HCT116 (cell line): ENCODE data around the gene COL4A1.

Source experiments
- EZH2 ChIP-seq: fragments of 200-600 bp; sonication (generic); IDR thresholded peaks from 2 replicates; pipeline ENCODE4 v1.6.1; 2017; ENCODE audit warnings: antibody characterized with exemption, mixed run types
- POLR2A ChIP-seq: IDR thresholded peaks from 2 replicates; pipeline ENCODE4 v1.7.0; 2011; ENCODE audit warnings: borderline replicate concordance; ENCODE audit not compliant: insufficient read depth, insufficient read length; ENCODE audit errors: extremely low read depth
- RAD21 ChIP-seq: IDR thresholded peaks from 2 replicates; pipeline ENCODE4 v1.6.1; 2012; ENCODE audit warnings: low read depth, mild to moderate bottlenecking
- SRF ChIP-seq: IDR thresholded peaks from 2 replicates; pipeline ENCODE4 v1.6.1; 2012; ENCODE audit warnings: low read depth
- TF ChIP-seq, protein P1 (sequence below), 3 experiments: fragments of 200-600 bp in 1 of 3; sonication (generic) in 1 of 3; IDR thresholded peaks in 2 of 3; conservative IDR thresholded peaks in 1 of 3; 2 replicates each; pipeline ENCODE4 v1.5.1; 2012 to 2017; ENCODE audit warnings: low read depth in 2 of 3, low read length in 2 of 3, antibody characterized with exemption in 1 of 3, borderline replicate concordance in 1 of 3, control low read depth in 1 of 3, mild to moderate bottlenecking in 1 of 3, mixed read lengths in 1 of 3, mixed run types in 1 of 3, moderate library complexity in 1 of 3; ENCODE audit not compliant: insufficient read depth in 1 of 3

- TF ChIP-seq RAD21 (no peak), SRF (no peak), EZH2 (no peak), POLR2A (no peak)
- TF ChIP-seq, protein P1, sequence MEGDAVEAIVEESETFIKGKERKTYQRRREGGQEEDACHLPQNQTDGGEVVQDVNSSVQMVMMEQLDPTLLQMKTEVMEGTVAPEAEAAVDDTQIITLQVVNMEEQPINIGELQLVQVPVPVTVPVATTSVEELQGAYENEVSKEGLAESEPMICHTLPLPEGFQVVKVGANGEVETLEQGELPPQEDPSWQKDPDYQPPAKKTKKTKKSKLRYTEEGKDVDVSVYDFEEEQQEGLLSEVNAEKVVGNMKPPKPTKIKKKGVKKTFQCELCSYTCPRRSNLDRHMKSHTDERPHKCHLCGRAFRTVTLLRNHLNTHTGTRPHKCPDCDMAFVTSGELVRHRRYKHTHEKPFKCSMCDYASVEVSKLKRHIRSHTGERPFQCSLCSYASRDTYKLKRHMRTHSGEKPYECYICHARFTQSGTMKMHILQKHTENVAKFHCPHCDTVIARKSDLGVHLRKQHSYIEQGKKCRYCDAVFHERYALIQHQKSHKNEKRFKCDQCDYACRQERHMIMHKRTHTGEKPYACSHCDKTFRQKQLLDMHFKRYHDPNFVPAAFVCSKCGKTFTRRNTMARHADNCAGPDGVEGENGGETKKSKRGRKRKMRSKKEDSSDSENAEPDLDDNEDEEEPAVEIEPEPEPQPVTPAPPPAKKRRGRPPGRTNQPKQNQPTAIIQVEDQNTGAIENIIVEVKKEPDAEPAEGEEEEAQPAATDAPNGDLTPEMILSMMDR (IDR thresholded peaks at IDR 0.05 in 2 of 3, conservative IDR thresholded peaks at IDR 0.05 in 1 of 3; ENCODE audit: borderline replicate concordance in 1 of 3, insufficient read depth in 1 of 3, low read depth in 2 of 3, low read length in 2 of 3) = no peak
Measured at GRCh38 chr13:110211735-110212134, 95.2 kb downstream of the COL4A1 start.
